HG03280 (cell line): ENCODE measurements around the gene GABRR3.

Source experiments
- ATAC-seq: cut with Tn5 transposase; IDR thresholded peaks from one replicate; pipeline ENCODE4 v1.9.1; 2021; ENCODE audit warnings: mild to moderate bottlenecking, moderate library complexity; ENCODE audit not compliant: unreplicated experiment

Gene GABRR3

GRCh38 chr3:97959872-97960271, 75.2 kb downstream of the GABRR3 start:
- ATAC-seq, result no peak

GRCh38 chr3:97958796-97959195, 76.3 kb downstream of the GABRR3 start:
- no peak for ATAC-seq

GRCh38 chr3:97958396-97958795, 76.7 kb downstream of the GABRR3 start:
- ATAC-seq, result no peak

- ATAC-seq, result no peak
These were observed 77.4 kb downstream of the GABRR3 start for GRCh38 chr3:97957617-97958311.

GRCh38 chr3:97956051-97956450, 79.1 kb downstream of the GABRR3 start:
- no peak for ATAC-seq

GRCh38 chr3:97954228-97954827, 80.8 kb downstream of the GABRR3 start:
- ATAC-seq, result no peak

- no peak for ATAC-seq
These were observed 82.2 kb downstream of the GABRR3 start for GRCh38 chr3:97952872-97953271.

GRCh38 chr3:97952280-97952679, 82.8 kb downstream of the GABRR3 start:
- ATAC-seq, result no peak

GRCh38 chr3:97950360-97950759, 84.8 kb downstream of the GABRR3 start:
- no peak for ATAC-seq

GRCh38 chr3:97949743-97950142, 85.4 kb downstream of the GABRR3 start:
- ATAC-seq, result no peak

GRCh38 chr3:97949110-97949485, 86.0 kb downstream of the GABRR3 start:
- no peak for ATAC-seq

GRCh38 chr3:97948351-97949109, 86.6 kb downstream of the GABRR3 start:
- no peak for ATAC-seq

- no peak for ATAC-seq
These were observed 92.1 kb downstream of the GABRR3 start for GRCh38 chr3:97942801-97943546.

- no peak for ATAC-seq
These were observed 95.1 kb downstream of the GABRR3 start for GRCh38 chr3:97940034-97940433.

- no peak for ATAC-seq
These were observed 95.7 kb downstream of the GABRR3 start for GRCh38 chr3:97939401-97939800.

- no peak for ATAC-seq
These were observed 96.7 kb downstream of the GABRR3 start for GRCh38 chr3:97938444-97938843.

GRCh38 chr3:97937205-97937604, 97.9 kb downstream of the GABRR3 start:
- no peak for ATAC-seq

- ATAC-seq, result no peak
These were observed 99.3 kb downstream of the GABRR3 start for GRCh38 chr3:97935842-97936241.
